HG03060 (cell line): ENCODE measurements around the gene ASPG.

Experiments
- ATAC-seq: cut with Tn5 transposase; IDR thresholded peaks from one replicate; pipeline ENCODE4 v1.9.1; 2021; ENCODE audit warnings: low read depth, moderate number of reproducible peaks; ENCODE audit not compliant: unreplicated experiment

The ASPG gene

GRCh38 chr14:104073764-104074163 lies 11.7 kb upstream of the ASPG start:
- no peak for ATAC-seq

DNA sequence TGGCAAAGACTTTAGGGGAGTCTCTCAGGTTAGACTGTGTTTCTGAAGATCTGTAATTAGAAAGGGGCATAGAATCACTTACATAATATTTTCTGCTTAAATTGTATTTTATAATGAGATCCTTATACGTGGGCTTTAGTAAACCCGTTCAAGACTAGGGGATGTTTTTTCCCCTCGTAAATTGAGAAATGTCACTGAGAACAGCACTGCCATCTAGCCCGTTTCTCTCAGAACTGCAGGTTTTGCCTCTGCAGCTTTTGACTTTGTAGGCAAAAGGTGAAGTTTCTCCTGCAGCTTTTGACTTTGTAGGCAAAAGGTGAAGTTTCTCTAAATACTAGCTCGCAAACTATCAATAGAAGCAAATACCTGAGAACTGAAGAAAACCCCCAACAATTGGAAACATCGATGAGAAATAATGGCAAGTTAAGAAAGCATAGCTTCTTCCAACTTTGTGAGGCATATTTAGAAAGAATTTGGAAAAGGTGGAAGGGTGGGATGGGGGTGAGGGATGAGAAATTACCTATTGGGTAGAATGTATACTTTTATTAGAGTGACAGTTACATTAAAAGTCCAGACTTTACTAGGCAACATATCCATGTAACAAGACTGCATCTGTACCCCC lies 9.9 kb upstream of the ASPG start:
- ATAC-seq: no peak

- no peak for ATAC-seq
These were observed 8.8 kb upstream of the ASPG start for GRCh38 chr14:104076743-104077142.

DNA sequence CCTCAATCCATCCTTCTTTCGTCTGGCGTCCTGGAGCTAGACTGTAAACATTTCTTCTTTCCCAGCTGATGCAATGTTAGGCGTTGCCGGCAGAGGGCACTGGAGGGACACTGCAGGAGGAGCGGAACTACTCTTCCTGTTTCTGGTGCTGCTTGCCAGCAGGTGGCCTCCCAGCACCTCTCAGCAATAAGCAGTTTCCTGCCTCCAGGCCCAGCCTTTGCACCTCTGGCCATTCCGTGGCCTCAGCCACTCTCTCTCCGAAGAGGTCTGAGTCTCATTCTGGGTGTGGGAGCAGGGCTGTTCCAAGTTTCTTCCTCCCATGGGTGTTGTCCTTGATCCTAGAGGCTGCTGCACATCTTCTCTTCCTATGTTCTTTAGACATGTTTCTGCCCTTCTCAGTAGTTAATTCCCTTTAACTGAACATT lies 7.5 kb upstream of the ASPG start:
- peak; percentile 65 for ATAC-seq

GRCh38 chr14:104080376-104081260 lies 4.9 kb upstream of the ASPG start:
- ATAC-seq: no peak

- no peak for ATAC-seq
These were observed 4.2 kb upstream of the ASPG start for GRCh38 chr14:104081261-104081835.

GRCh38 chr14:104081951-104082464 lies 3.5 kb upstream of the ASPG start:
- no peak for ATAC-seq

GRCh38 chr14:104082807-104083206 lies 2.7 kb upstream of the ASPG start:
- no peak for ATAC-seq

DNA sequence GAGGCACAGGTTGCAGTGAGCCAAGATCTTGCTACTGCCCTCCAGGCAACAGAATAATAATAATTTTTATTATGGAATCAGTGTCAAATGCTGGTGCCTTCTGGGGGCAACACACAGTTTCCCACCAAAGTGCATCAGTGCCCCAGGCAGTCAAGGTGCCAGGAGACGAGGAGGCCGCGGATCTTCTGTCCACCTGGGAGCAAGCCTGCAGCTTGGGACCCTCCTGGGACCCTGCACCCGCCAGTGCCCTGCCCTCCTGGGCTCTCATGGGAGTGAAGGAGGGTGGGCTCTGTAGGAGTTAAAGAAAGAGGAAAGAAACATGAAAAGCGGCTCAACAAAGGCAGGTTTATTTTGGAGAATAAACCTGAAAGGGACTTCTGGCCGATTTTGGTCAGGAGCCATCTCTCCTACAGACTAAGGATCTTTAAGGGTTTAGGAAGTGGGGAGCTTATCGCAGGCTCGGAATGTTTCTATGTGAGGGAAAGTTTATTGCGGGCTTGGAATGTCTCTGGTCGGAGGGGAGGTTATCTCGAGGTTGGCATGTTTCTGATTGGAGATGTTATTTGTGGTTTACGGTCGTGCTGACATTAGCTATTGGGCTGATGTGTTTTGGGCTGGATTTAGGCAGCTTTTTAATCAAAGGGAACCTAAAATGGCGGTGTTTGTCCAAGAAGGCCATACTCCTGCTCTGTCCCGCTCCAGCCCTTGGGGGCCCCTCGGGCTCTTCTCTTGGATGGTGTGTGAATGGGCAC lies 1.1 kb upstream of the ASPG start:
- no peak for ATAC-seq

- ATAC-seq: no peak
These were observed 345 bp downstream of the ASPG start for GRCh38 chr14:104085889-104086201.

- ATAC-seq: no peak
These were observed 735 bp downstream of the ASPG start for GRCh38 chr14:104086210-104086660.

DNA sequence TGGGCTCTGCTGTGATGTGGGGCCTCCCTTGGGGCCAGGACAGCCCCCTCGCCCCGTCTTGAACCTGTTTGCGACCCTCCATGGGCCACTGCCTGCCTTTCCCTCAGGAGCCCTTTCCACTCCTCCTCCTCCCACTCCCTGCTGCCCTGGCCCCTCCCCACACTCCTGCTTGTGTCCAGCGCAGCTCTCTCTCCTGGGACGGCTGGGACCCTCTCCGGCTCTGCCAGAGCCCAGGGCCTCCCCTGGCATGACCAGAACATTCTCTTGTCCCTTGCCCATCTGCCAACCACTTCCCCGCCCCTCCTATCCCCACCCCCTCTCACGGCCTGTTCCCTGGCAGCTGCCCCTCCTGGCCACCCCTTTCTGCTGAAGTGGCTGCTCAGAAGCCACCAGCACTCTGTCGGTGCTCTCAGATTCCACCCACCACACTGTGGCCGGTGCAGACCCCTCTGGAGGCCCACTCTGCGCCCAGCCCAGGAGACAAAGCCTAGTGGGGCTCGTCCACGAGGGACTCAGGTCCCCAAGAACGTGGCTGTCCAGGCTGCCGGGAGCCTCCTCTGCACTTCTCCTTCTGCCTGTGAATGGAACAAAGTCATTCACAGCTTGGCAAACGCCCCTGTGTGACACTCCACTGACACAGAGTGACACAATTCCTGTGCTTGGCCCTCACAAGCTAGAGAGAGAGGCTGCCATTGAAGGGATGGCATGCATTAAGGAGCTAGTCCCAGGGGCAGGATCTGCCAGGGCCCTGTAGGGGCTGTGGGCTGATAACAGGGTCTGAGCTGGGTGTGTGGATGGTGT lies 1.4 kb downstream of the ASPG start:
- ATAC-seq: no peak

DNA sequence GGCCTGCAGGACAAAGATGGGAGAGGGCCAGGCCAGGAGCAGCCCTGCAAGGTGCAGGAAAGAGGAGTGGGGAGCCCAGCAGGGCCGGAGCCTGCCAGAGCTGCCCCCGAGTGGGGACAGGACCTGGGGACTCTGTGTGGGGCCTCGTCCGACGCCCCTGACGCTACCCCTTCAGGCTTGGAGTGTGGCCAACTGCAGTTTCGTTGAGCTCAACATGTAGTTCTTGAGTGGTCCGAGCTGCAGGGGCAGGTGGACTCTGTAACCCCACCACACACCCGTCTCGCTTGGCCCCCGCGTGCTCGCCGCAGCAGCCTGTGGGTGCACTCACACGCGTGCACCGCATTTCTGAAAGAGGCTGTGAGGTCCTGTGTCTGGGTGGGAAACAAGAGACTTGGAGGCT lies 2.0 kb downstream of the ASPG start:
- ATAC-seq: no peak

GRCh38 chr14:104087981-104088850 lies 2.7 kb downstream of the ASPG start:
- ATAC-seq: no peak

GRCh38 chr14:104090071-104090748 lies 4.7 kb downstream of the ASPG start:
- no peak for ATAC-seq

DNA sequence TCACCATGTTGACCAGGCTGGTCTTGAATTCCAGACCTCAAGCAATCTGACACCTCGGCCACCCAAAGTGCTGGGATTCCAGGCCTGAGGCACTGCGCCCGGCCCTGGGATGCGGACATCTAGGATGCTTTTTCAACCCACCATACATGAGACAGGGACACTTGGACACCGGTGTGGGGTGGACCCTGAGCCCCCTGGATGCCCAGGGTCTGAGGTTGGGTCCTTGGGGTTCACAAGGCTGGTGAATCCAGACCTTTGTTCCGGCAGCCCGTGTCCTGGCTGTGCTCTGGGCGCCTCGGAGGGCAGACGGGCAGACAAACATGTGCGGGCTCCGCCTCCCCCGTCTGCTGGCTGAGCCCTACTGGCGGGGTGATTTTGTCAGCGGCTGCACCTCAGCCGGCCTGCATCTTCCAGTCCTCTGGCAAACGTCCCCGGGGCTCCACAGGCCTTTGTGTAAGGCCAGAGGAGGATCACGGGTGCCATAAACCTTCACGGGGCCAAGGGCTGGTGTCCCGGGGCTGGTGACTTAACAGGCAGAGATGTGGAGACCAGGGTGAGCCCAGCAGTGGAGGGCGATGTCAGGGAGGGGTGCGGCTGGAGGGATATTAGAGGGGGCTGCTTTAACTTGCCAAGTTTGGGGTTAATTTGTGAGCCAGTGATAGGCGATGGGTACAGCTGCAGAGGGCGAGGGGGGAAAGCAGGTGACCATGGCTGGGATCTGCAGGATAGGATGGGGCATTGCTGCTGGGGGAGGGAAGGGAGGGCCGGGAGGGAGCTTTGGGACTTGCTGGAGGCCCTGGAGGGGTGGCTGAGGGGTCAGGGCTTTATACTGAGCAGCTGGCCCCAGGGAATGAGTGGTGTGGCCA lies 5.8 kb downstream of the ASPG start:
- no peak for ATAC-seq

DNA sequence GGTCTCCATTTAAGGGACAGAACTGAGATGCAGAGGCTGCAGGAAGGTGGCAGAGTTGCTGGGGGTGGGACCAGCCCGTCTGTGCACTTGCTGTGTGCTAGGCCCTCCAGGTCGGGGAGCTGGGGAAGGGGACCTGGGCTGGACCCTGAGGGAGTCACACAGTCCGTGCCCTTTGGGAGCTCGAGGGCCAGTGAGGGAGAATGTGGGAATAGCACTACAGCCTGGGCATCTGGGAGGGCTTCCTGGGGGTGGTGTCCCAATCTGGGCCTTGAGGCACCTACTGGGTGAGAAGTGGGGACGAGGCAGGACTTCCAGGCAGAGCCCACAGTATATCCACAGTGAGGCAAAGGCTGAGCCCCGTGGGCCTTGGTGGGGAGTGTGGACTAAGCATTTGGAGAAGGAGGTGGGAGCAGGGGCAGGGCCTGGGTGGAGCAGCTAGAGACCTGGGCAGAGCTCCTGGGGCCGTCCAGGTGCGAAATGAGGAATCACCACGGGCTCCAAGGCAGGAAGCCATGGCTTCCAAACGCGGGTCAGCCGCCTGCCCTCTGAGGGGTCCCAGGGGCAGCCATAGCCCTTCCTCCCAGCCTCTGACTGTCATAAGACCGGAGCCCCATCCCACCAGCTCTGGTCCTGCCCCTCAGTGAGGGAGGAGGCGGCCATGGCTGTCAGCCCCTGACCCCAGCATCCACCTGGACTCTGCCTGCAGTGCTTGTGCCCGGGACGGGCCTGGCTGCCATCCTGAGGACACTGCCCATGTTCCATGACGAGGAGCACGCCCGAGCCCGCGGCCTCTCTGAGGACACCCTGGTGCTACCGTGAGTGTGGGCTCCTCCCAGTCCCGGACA lies 6.6 kb downstream of the ASPG start:
- ATAC-seq: no peak
